ENCODE data around the gene FXYD4. TPM values are rescaled to one million over a fixed set of nuclear protein-coding genes. Genes with fewer than 3 reads are reported as not detected.
"Not testable (repeated sequence)": the region's sequence is repeated elsewhere in the genome, so short reads cannot be mapped to it uniquely, and the experiment has no call there.

FXYD4 gene
- total and polyA plus RNA-seq, 5 experiments from 2014 or later = not detected

DNA sequence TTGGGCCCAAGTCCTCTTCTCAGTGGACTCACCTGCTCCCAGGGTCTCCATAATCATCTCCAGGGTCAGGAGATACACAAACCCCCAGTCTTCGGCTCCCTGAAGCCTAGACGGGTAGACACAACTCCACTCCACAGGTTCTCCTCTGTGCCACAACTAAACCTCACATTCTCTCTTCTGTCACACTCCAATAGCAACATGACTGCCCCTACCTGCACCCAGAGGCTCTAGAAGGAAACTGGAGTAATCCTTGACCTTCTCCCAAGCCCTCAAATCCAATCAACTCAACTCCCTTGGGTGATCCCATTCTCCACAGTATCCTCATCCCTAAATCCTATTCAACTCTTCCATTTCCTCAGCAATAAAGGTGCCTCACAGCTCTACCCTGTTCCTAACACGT, 21.3 kb downstream of the FXYD4 start:
- H3K9me3 Mint-ChIP-seq = no peaks in the 10 kb centered on the region
- no peaks in the 10 kb centered on the region for H3K27me3 Mint-ChIP-seq
- ATAC-seq (no peak), DNase-seq (no peak)
- peaks cover 33 to 81% (median 79%) of the 10 kb centered on the region in 4 donors for H3K4me1 Mint-ChIP-seq
- H3K4me3 Mint-ChIP-seq = peak overlapping the region in 1 of 10 donors; percentile 1
- peak overlapping the region; percentile 27 to 95 (median 87) for H3K27ac Mint-ChIP-seq
- POLR2A ChIA-PET = interaction anchor here (0.7 kb wide), 1 partner anchor 56 kb away, joined by 3 read pairs; no protein-coding TSS in a partner anchor
- H3K36me3 Mint-ChIP-seq = peaks cover 2 to 79% (median 12%) of the 10 kb centered on the region in 3 donors

DNA sequence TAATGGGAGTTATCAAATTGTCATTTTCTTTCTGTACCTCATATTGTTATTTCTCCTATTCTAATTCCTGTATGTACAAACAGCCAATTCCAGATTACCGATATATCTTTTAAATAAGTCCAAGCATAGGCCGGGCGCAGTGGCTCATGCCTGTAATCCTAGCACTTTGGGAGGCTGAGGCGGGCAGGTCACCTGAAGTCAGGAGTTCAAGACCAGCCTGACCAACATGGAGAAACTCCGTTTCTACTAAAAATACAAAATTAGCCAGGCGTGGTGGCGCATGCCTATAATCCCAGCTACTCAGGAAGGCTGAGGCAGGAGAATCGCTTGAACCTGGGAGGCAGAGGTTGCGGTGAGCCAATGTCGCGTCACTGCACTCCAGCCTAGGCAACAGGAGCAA, 21.8 kb downstream of the FXYD4 start:
- peaks cover 1 to 75% (median 12%) of the 10 kb centered on the region in 3 donors for H3K36me3 Mint-ChIP-seq

DNA sequence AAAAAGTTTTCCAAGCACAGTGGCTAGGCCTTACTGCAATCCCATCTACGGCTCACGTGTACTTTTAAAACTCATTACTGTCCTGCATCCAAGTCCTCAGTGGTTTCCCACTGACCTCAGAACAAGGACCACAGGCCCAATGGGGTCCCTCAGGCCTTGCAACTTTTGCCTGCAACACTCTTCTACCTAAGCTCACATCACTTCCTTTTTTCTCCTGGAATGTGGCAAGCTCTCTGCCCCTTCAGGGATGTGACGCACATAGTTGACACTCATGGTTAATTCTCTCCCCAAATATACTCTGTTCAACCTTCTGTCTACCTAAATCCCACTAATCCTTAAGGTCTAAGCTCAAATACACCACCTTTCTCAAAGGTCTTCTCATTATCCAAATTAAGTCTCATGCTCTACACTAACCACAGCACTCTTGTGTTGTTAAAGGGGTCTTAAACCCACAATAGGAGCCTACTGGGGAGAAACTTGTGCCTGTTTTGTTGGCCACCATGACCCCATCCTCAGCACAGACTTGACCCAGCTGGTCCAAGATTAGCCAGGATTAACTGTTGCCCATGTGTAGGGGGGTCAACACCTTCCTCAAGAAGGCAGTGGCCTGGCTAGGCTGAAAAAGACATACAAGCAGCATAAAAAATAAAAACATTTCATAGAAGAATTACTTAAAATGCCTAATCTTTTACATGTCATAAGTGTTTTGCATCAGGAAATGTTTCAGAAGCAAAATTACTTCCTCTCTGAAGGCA, 22.3 kb downstream of the FXYD4 start:
- ATAC-seq (no peak), DNase-seq (no peak)
- Mint-ChIP-seq H3K27ac (peak overlapping the region; percentile 44 to 98 (median 84)), H3K27me3 (no peaks in the 10 kb centered on the region), H3K36me3 (peaks cover 1 to 69% (median 8%) of the 10 kb centered on the region in 3 donors), H3K4me1 (peaks cover 26 to 80% (median 77%) of the 10 kb centered on the region in 4 donors), H3K4me3 (peak overlapping the region in 1 of 10 donors; percentile 35), H3K9me3 (no peaks in the 10 kb centered on the region)
- POLR2A ChIA-PET = interaction anchor here (0.7 to 2.0 kb wide), 3 partner anchors 12 to 55 kb away, joined by 3 to 9 read pairs (median 4); no protein-coding TSS in a partner anchor

More for the DNA sequence above, 21.8 kb downstream of the FXYD4 start:
- peak overlapping the region in 1 of 10 donors; percentile 1 for H3K4me3 Mint-ChIP-seq
- not testable (repeated sequence) for DNase-seq, H3K27me3 Mint-ChIP-seq, H3K9me3 Mint-ChIP-seq, ATAC-seq
- H3K4me1 Mint-ChIP-seq = peaks cover 32 to 81% (median 79%) of the 10 kb centered on the region in 4 donors
- H3K27ac Mint-ChIP-seq = peak overlapping the region; percentile 27 to 95 (median 87)
- POLR2A ChIA-PET = interaction anchor here (0.7 to 2.0 kb wide), 3 partner anchors 13 to 56 kb away, joined by 3 to 9 read pairs (median 4); no protein-coding TSS in a partner anchor

DNA sequence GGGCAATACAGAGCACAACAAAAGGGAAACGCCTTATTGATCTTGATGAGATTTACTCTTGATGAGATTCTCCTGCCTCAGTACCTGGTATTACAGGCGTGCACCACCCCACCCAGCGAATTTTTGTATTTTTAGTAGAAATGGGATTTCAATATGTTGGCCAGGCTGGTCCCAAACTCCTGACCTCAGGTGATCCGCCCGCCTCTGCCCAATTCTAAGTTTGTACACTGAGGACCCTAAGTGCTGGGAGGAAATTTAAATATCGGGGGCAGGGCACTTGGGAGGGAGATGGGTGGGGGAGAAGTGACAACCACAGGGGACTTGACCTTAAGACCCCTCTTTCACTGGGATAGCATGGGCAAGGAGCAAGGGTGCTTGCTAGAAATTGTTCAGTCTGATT, 23.4 kb downstream of the FXYD4 start:
- Mint-ChIP-seq H3K27ac (peak overlapping the region; percentile 92 to 99 (median 95)), H3K4me1 (peaks cover 30 to 82% (median 79%) of the 10 kb centered on the region in 4 donors), H3K4me3 (peak overlapping the region in 9 of 10 donors; percentile 85 to 95 (median 88)), H3K9me3 (no peaks in the 10 kb centered on the region), H3K27me3 (no peaks in the 10 kb centered on the region), H3K36me3 (peaks cover 1 to 65% (median 8%) of the 10 kb centered on the region in 3 donors)
- no peak for DNase-seq
- ATAC-seq = no peak
- POLR2A ChIA-PET = interaction anchor here (2.0 kb wide), 1 partner anchor 13 kb away, joined by 9 read pairs; no protein-coding TSS in a partner anchor

DNA sequence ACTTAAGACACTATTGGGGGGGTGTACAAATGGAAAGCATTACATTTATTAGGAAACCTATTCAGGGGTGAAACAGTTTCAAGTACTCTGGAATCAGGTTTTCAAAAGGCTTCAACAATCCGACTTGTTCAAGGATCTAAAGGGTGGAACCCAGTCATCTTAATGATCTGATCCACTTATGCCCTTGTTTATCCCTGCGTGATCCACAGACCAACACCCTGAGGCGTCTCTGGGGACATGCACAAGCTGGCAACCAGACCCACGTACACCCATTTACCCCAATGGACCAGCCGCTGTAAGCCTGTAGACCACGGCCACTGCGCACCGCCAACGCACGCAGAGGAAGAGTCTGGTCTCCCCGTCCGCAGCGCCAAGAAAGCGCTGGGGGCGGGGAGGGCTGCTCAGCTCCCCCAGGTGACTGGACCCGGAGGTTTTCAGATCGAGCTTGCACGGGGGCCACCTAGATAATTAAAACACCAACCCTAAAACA, 24.2 kb downstream of the FXYD4 start:
- Mint-ChIP-seq H3K27ac (peak overlapping the region; percentile 92 to 99 (median 95)), H3K36me3 (peaks cover 1 to 63% (median 8%) of the 10 kb centered on the region in 3 donors), H3K4me3 (peak overlapping the region; percentile 85 to 95 (median 89)), H3K4me1 (peaks cover 28 to 82% (median 79%) of the 10 kb centered on the region in 4 donors), H3K9me3 (no peaks in the 10 kb centered on the region), H3K27me3 (no peaks in the 10 kb centered on the region)
- POLR2A ChIA-PET = interaction anchor here (0.5 to 3.1 kb wide), 9 partner anchors 10 to 255 kb away, joined by 3 to 22 read pairs (median 9); partner anchors contain the start of gene HNRNPF
- no peak for ATAC-seq
- DNase-seq = peak in 4 of 10 donors; percentile 21 to 31 (median 30)

DNA sequence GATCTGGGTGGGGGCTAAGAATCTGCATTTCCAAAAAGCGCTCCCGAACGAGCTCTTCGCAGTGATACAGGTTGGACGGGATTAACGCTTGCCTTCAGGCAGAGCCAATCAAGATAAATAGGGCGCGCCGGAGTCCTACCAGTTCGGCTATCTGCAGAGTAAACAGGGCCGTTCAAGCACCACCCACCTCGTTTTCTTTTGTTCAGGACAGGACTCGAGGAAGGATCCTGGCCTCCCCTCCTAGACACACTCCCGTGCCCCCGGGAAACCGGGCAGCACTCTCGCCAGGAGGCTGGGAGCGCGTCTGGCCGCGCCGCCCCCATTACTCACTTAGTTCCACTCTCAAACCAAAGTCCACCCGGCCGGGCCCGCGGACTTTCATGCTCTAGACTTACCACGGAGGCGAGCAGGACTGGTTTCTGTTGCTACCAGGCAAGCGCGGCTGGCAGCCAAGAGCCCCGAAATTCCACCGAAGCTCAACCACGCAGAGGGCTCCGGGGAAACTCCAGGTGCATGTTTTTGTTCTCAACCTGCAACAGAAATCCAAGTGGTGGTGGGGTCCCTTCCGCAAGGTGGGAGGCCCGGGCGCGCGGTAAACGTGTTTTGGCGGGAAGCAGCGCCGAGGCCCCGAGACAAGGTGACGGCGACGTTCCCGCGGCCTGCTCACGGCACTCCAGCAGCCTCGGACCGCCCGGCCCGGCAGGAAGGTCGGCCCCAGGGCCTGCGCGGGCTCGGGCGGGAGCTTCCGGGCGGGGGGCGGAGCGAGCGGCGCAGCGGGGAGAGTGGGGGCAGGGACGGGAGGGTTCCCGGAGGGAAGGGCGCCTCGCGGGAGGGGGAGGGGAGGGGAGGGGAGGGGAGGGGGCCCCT, 24.9 kb downstream of the FXYD4 start:
- Mint-ChIP-seq H3K36me3 (peaks cover 1 to 61% (median 8%) of the 10 kb centered on the region in 3 donors), H3K4me3 (peak overlapping the region; percentile 85 to 95 (median 89)), H3K27ac (peak overlapping the region; percentile 92 to 99 (median 96)), H3K4me1 (peaks cover 29 to 84% (median 81%) of the 10 kb centered on the region in 4 donors), H3K27me3 (no peaks in the 10 kb centered on the region), H3K9me3 (no peaks in the 10 kb centered on the region)
- peak; percentile 37 to 75 (median 62) for DNase-seq
- ATAC-seq = peak; percentile 54 to 60
- POLR2A ChIA-PET = interaction anchor here (0.5 to 3.1 kb wide), 11 partner anchors 9 to 255 kb away, joined by 3 to 22 read pairs (median 7); partner anchors contain the start of genes HNRNPF and ZNF487

DNA sequence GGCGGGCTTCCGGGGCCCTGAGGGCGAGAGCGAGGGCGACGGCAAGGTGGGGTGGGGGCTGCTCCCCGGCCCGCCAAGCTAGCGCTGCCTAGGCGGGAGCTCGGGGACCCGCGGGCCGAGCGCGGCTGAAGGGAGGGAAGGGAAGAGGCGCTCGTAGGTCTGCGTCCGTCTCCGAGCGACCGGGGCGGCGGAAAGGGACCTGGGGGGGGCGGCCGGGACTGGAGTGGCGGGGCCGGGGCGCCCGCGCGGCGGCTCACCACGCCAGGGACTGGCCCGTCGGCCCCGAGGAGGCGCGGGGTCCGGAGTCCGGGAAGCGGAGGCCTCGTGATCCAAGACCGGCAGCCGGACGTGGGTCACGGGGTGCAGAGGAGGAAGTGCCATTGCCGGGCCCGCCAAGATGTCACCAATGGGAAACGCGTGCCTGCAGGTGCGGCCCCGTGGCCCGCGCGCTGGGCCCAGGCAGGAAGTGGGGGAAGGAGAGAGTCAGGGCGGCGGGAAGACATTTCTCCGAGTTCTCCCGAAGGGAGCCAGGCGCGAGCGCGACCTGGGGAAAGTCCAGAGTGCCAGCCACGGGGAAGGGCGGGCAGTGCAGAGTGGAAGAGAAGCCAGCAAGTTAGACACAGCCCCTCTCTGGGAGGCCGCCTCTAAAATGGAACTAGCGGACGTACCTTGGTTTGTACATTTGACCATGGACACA, 25.6 kb downstream of the FXYD4 start:
- ATAC-seq (peak; percentile 73 to 75), DNase-seq (peak; percentile 53 to 80 (median 70))
- Mint-ChIP-seq H3K36me3 (peaks cover 1 to 61% (median 8%) of the 10 kb centered on the region in 3 donors), H3K9me3 (no peaks in the 10 kb centered on the region), H3K4me1 (peaks cover 32 to 87% (median 83%) of the 10 kb centered on the region in 4 donors), H3K27ac (peak overlapping the region; percentile 93 to 99 (median 97)), H3K27me3 (no peaks in the 10 kb centered on the region), H3K4me3 (peak overlapping the region; percentile 85 to 97 (median 94))
- POLR2A ChIA-PET = interaction anchor here (0.6 to 3.1 kb wide), 10 partner anchors 8 to 256 kb away, joined by 3 to 22 read pairs (median 8); partner anchors contain the start of genes HNRNPF and ZNF487

DNA sequence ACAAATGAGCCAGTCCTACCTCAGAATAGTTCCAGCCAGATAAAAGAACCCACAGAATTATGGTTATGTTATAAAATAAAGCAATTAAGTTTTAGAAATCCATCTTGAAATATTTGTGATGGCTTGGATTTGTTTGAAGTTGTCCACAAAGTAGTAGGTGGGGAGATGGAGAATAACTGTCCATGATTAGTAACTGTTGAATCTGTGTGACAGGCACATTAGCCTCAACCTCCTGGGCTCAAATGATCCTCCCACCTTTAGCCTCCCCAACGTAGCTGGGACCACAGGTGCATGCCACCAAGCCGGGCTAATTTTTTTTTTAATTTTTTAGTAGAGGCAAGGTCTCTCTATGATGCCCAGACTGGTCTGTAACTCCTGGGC, 27.5 kb downstream of the FXYD4 start:
- peaks cover 34 to 92% (median 86%) of the 10 kb centered on the region in 4 donors for H3K4me1 Mint-ChIP-seq
- DNase-seq (no peak), ATAC-seq (no peak)
- peak overlapping the region; percentile 83 to 99 (median 96) for H3K27ac Mint-ChIP-seq
- H3K36me3 Mint-ChIP-seq = peaks cover 0 to 60% (median 5%) of the 10 kb centered on the region in 3 donors
- no peaks in the 10 kb centered on the region for H3K27me3 Mint-ChIP-seq
- POLR2A ChIA-PET = interaction anchor here (0.6 to 2.7 kb wide), 2 partner anchors 9 to 37 kb away, joined by 3 to 14 read pairs; no protein-coding TSS in a partner anchor
- H3K4me3 Mint-ChIP-seq = peak overlapping the region in 9 of 10 donors; percentile 76 to 97 (median 93)
- H3K9me3 Mint-ChIP-seq = no peaks in the 10 kb centered on the region

- H3K36me3 Mint-ChIP-seq = peaks cover 0 to 58% (median 5%) of the 10 kb centered on the region in 3 donors
- DNase-seq (no peak), ATAC-seq (no peak)
- POLR2A ChIA-PET = interaction anchor here (0.6 to 2.7 kb wide), 3 partner anchors 8 to 53 kb away, joined by 4 to 14 read pairs (median 4); no protein-coding TSS in a partner anchor
- peak overlapping the region; percentile 1 to 93 (median 75) for H3K4me3 Mint-ChIP-seq
- H3K27ac Mint-ChIP-seq = peak overlapping the region; percentile 32 to 99 (median 94)
- H3K4me1 Mint-ChIP-seq = peaks cover 37 to 94% (median 89%) of the 10 kb centered on the region in 4 donors
- no peaks in the 10 kb centered on the region for H3K9me3 Mint-ChIP-seq
- no peaks in the 10 kb centered on the region for H3K27me3 Mint-ChIP-seq
Observed at GRCh38 chr10:43399320-43400310, 28.2 kb downstream of the FXYD4 start.

- DNase-seq = no peak
- ATAC-seq = no peak
- Mint-ChIP-seq H3K36me3 (peaks cover 0 to 52% (median 5%) of the 10 kb centered on the region in 3 donors), H3K9me3 (no peaks in the 10 kb centered on the region), H3K27me3 (no peaks in the 10 kb centered on the region), H3K4me3 (peak overlapping the region in 9 of 10 donors; percentile 38 to 95 (median 66)), H3K4me1 (peaks cover 34 to 94% (median 80%) of the 10 kb centered on the region in 4 donors), H3K27ac (peak overlapping the region; percentile 14 to 97 (median 70))
- POLR2A ChIA-PET = interaction anchor here (0.7 kb wide), 2 partner anchors 19 to 28 kb away, joined by 4 read pairs; no protein-coding TSS in a partner anchor
Observed at GRCh38 chr10:43401627-43402026, 30.2 kb downstream of the FXYD4 start.
